HCT116 (cell line): ENCODE data around the gene TMEM209. TPM values are rescaled to one million over a fixed set of nuclear protein-coding genes. Genes with fewer than 3 reads are reported as not detected.

Source experiments
- ATAC-seq: fragments of 200-7000 bp; cut with Tn5 transposase; 2 replicates; pipeline ENCODE4 v1.9.1; 2020; ENCODE audit warnings: mild to moderate bottlenecking, moderate library complexity
- BruUV-seq: library from RNA; stranded (reverse); fragments of 400-500 nt; replicated peaks from 2 replicates; lab custom pipeline; 2021; lab: Mats Ljungman, UMichigan
- CTCF ChIA-PET: fragments of 300-600 bp; sonication (Branson Sonifier 250); formaldehyde crosslinking; loops from one replicate; lab custom pipeline; 2021; ENCODE audit warnings: antibody characterized with exemption; lab: Charles Lee
- POLR2A ChIA-PET: fragments of 300-600, 350-600 bp; sonication (Branson Sonifier 250); formaldehyde crosslinking; loops from one replicate; lab custom pipeline; 2021; ENCODE audit warnings: antibody characterized with exemption; lab: Charles Lee
- RAD21 ChIA-PET, 2 experiments: fragments of 300-600 bp; sonication (Branson Sonifier 250); formaldehyde crosslinking; loops; one replicate each; lab custom pipeline; 2023; ENCODE audit warnings: low total read pairs in 2 of 2; ENCODE audit not compliant: uncharacterized antibody in 2 of 2, unreplicated experiment in 2 of 2, low non-redundant PET in 1 of 2; lab: Charles Lee
- DNase-seq: peaks from one replicate; pipeline ENCODE4 v3.0.0-alpha.2; 2010; ENCODE audit warnings: low read depth, low spot score
- H2AFZ ChIP-seq: fragments of 200-600 bp; shearing (Covaris generic), sonication (generic); 2 replicates; pipeline ENCODE4 v1.6.1; 2017; ENCODE audit warnings: low read depth, mixed run types, mixed read lengths, antibody characterized with exemption, low read length; ENCODE audit not compliant: poor library complexity, severe bottlenecking
- H3K27ac ChIP-seq: 2 replicates; pipeline ENCODE4 v1.5.1; 2012; ENCODE audit warnings: low read depth, low read length
- H3K27me3 ChIP-seq: fragments of 200-600 bp; sonication (generic); 2 replicates; pipeline ENCODE4 v1.6.1; 2016; ENCODE audit warnings: mixed run types, low read length, mixed read lengths; ENCODE audit not compliant: insufficient read depth
- H3K36me3 ChIP-seq, 2 experiments: fragments of 200-500 bp in 1 of 2; fragments of 200-600 bp in 1 of 2; sonication (Bioruptor generic) in 1 of 2; sonication (generic) in 1 of 2; 2 replicates each; pipeline versions ENCODE4 v1.5.1 to v1.6.1; 2014 to 2016; ENCODE audit warnings: low read length in 2 of 2, inconsistent platforms in 1 of 2, mixed read lengths in 1 of 2, mixed run types in 1 of 2; ENCODE audit not compliant: insufficient read depth in 2 of 2, control insufficient read depth in 1 of 2
- H3K4me1 ChIP-seq, 2 experiments: fragments of 200-600 bp in 1 of 2; sonication (generic) in 1 of 2; 2 replicates each; pipeline versions ENCODE4 v1.5.1 to v1.6.1; 2012 to 2017; ENCODE audit warnings: low read length in 2 of 2, inconsistent platforms in 1 of 2, mild to moderate bottlenecking in 1 of 2, mixed read lengths in 1 of 2, mixed run types in 1 of 2, moderate library complexity in 1 of 2; ENCODE audit not compliant: insufficient read depth in 2 of 2, control insufficient read depth in 1 of 2
- H3K4me2 ChIP-seq: fragments of 200-600 bp; sonication (generic); 2 replicates; pipeline ENCODE4 v1.6.1; 2017; ENCODE audit warnings: mixed run types, low read length, mixed read lengths
- H3K4me3 ChIP-seq, 2 experiments: fragments of 200-600 bp in 1 of 2; sonication (generic) in 1 of 2; replicated peaks in 1 of 2; 2 replicates each; pipeline ENCODE4 v1.5.1; 2011 to 2016; ENCODE audit warnings: low read length in 2 of 2, control low read depth in 1 of 2, low read depth in 1 of 2, mild to moderate bottlenecking in 1 of 2, mixed read lengths in 1 of 2, mixed run types in 1 of 2
- H3K79me2 ChIP-seq: fragments of 200-600 bp; sonication (generic); 2 replicates; pipeline ENCODE4 v1.6.1; 2017; ENCODE audit warnings: mild to moderate bottlenecking, mixed run types, low read length, moderate library complexity, mixed read lengths; ENCODE audit not compliant: insufficient read depth
- H3K9ac ChIP-seq: fragments of 200-600 bp; sonication (generic); 2 replicates; pipeline ENCODE4 v1.6.1; 2016; ENCODE audit warnings: low read length, mixed read lengths
- H3K9me2 ChIP-seq: fragments of 200-600 bp; sonication (generic), shearing (Covaris generic); 2 replicates; pipeline ENCODE4 v1.6.1; 2017; ENCODE audit warnings: mixed run types, mild to moderate bottlenecking, moderate library complexity; ENCODE audit not compliant: insufficient read depth
- H3K9me3 ChIP-seq, 2 experiments: fragments of 200-500 bp in 1 of 2; fragments of 200-600 bp in 1 of 2; sonication (Bioruptor generic) in 1 of 2; sonication (generic) in 1 of 2; 2 replicates each; pipeline ENCODE4 v1.6.1; 2014 to 2017; ENCODE audit warnings: low read length in 2 of 2, mixed read lengths in 2 of 2, inconsistent platforms in 1 of 2, low read depth in 1 of 2, mild to moderate bottlenecking in 1 of 2, mixed run types in 1 of 2, moderate library complexity in 1 of 2; ENCODE audit not compliant: control insufficient read depth in 1 of 2, insufficient read depth in 1 of 2
- H4K20me1 ChIP-seq: fragments of 200-600 bp; sonication (generic), shearing (Covaris generic); 2 replicates; pipeline ENCODE4 v1.6.1; 2017; ENCODE audit warnings: mixed run types, mild to moderate bottlenecking, moderate library complexity; ENCODE audit not compliant: insufficient read depth
- CEBPB ChIP-seq: IDR thresholded peaks from 2 replicates; pipeline ENCODE4 v1.6.1; 2012; ENCODE audit warnings: low read depth
- EGR1 ChIP-seq: IDR thresholded peaks from 2 replicates; pipeline ENCODE4 v1.6.1; 2012; ENCODE audit warnings: low read depth
- EZH2phosphoT487 ChIP-seq: fragments of 200-600 bp; IDR thresholded peaks from 2 replicates; pipeline ENCODE4 v1.6.1; 2018; ENCODE audit warnings: antibody characterized with exemption, borderline replicate concordance
- FOSL1 ChIP-seq: IDR thresholded peaks from 2 replicates; pipeline ENCODE4 v1.6.1; 2012; ENCODE audit warnings: low read depth
- JUND ChIP-seq: IDR thresholded peaks from 2 replicates; pipeline ENCODE4 v1.6.1; 2012
- POLR2A ChIP-seq: IDR thresholded peaks from 2 replicates; pipeline ENCODE4 v1.7.0; 2011; ENCODE audit warnings: borderline replicate concordance; ENCODE audit not compliant: insufficient read depth, insufficient read length; ENCODE audit errors: extremely low read depth
- RAD21 ChIP-seq: IDR thresholded peaks from 2 replicates; pipeline ENCODE4 v1.6.1; 2012; ENCODE audit warnings: low read depth, mild to moderate bottlenecking
- SIN3A ChIP-seq: IDR thresholded peaks from 2 replicates; pipeline ENCODE4 v1.6.1; 2012; ENCODE audit warnings: low read depth
- SP1 ChIP-seq: IDR thresholded peaks from 2 replicates; pipeline ENCODE4 v1.6.1; 2012; ENCODE audit warnings: low read depth
- TCF7L2 ChIP-seq: IDR thresholded peaks from 2 replicates; pipeline ENCODE4 v1.7.0; 2011; ENCODE audit warnings: borderline replicate concordance, inconsistent platforms; ENCODE audit not compliant: insufficient read depth, insufficient read length; ENCODE audit errors: extremely low read depth
- ZFX ChIP-seq: fragments of 450-650 bp; IDR thresholded peaks from 2 replicates; pipeline ENCODE4 v1.6.1; 2017
- ZNF274 ChIP-seq: fragments of 200-500 bp; sonication (Bioruptor generic); IDR thresholded peaks from 2 replicates; pipeline ENCODE4 v1.6.1; 2014; ENCODE audit warnings: mild to moderate bottlenecking, low read depth, low read length, inconsistent platforms
- intact Hi-C: fragments of 100-400 bp; cut with micrococcal nuclease; formaldehyde crosslinking; loops from 2 replicates; pipeline ENCODE4 v1.10.0; 2022
- total RNA-seq: library from RNA; stranded (reverse); gene quantifications from one replicate; pipeline ENCODE4 v1.2.1, GENCODE V29; 2021; ENCODE audit not compliant: unreplicated experiment
- TF ChIP-seq, protein P1 (sequence below): IDR thresholded peaks from 2 replicates; pipeline ENCODE4 v1.6.1; 2012; ENCODE audit warnings: low read depth
- TF ChIP-seq, protein P2 (sequence below): IDR thresholded peaks from 2 replicates; pipeline ENCODE4 v1.6.1; 2011; ENCODE audit warnings: mild to moderate bottlenecking, low read length, moderate library complexity; ENCODE audit not compliant: insufficient replicate concordance; ENCODE audit errors: extremely low read depth

The TMEM209 gene
- total RNA-seq, 1 experiment from 2014 or later: 35.8 TPM

GRCh38 chr7:130182990-130183389 is 22.2 kb downstream of the TMEM209 start:
- no peaks in the 10 kb centered on the region for H3K4me1 ChIP-seq
- peaks cover 37 to 39% of the 10 kb centered on the region in 2 experiments; a peak in 3 of 4 replicates for H3K36me3 ChIP-seq
- no peak overlapping the region for H3K9ac ChIP-seq
- peaks cover 27% of the 10 kb centered on the region for H3K79me2 ChIP-seq
- DNase-seq: no peak
- TF ChIP-seq JUND (no peak), POLR2A (no peak), RAD21 (no peak), CEBPB (no peak), FOSL1 (no peak), SIN3A (no peak), ZNF274 (no peak), ZFX (no peak), EGR1 (no peak), TCF7L2 (no peak), SP1 (no peak), EZH2phosphoT487 (no peak)
- TF ChIP-seq, protein P1, sequence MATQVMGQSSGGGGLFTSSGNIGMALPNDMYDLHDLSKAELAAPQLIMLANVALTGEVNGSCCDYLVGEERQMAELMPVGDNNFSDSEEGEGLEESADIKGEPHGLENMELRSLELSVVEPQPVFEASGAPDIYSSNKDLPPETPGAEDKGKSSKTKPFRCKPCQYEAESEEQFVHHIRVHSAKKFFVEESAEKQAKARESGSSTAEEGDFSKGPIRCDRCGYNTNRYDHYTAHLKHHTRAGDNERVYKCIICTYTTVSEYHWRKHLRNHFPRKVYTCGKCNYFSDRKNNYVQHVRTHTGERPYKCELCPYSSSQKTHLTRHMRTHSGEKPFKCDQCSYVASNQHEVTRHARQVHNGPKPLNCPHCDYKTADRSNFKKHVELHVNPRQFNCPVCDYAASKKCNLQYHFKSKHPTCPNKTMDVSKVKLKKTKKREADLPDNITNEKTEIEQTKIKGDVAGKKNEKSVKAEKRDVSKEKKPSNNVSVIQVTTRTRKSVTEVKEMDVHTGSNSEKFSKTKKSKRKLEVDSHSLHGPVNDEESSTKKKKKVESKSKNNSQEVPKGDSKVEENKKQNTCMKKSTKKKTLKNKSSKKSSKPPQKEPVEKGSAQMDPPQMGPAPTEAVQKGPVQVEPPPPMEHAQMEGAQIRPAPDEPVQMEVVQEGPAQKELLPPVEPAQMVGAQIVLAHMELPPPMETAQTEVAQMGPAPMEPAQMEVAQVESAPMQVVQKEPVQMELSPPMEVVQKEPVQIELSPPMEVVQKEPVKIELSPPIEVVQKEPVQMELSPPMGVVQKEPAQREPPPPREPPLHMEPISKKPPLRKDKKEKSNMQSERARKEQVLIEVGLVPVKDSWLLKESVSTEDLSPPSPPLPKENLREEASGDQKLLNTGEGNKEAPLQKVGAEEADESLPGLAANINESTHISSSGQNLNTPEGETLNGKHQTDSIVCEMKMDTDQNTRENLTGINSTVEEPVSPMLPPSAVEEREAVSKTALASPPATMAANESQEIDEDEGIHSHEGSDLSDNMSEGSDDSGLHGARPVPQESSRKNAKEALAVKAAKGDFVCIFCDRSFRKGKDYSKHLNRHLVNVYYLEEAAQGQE: no peak
- TF ChIP-seq, protein P2, sequence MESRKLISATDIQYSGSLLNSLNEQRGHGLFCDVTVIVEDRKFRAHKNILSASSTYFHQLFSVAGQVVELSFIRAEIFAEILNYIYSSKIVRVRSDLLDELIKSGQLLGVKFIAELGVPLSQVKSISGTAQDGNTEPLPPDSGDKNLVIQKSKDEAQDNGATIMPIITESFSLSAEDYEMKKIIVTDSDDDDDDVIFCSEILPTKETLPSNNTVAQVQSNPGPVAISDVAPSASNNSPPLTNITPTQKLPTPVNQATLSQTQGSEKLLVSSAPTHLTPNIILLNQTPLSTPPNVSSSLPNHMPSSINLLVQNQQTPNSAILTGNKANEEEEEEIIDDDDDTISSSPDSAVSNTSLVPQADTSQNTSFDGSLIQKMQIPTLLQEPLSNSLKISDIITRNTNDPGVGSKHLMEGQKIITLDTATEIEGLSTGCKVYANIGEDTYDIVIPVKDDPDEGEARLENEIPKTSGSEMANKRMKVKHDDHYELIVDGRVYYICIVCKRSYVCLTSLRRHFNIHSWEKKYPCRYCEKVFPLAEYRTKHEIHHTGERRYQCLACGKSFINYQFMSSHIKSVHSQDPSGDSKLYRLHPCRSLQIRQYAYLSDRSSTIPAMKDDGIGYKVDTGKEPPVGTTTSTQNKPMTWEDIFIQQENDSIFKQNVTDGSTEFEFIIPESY: no peak
- no TSS peak for BruUV-seq
- H3K9me3 ChIP-seq: no peaks in the 10 kb centered on the region
- CTCF ChIA-PET: no interaction called here
- H3K9me2 ChIP-seq: no peaks in the 10 kb centered on the region
- no peak for ATAC-seq
- H4K20me1 ChIP-seq: no peaks in the 10 kb centered on the region
- no peak overlapping the region for H3K4me3 ChIP-seq
- intact Hi-C loops: no loop called here
- no peak overlapping the region for H3K4me2 ChIP-seq
- RAD21 ChIA-PET: no interaction called here
- H3K27ac ChIP-seq: no peak overlapping the region
- H3K27me3 ChIP-seq: no peaks in the 10 kb centered on the region
- POLR2A ChIA-PET: no interaction called here
- no peak overlapping the region for H2AFZ ChIP-seq
